Dermis microvascular lymphatic vessel endothelial cell (primary cell): ENCODE data around the gene ENDOG. TPM values are rescaled to one million over a fixed set of nuclear protein-coding genes. Genes with fewer than 3 reads are reported as not detected.
"Not testable (repeated sequence)": the region's sequence is repeated elsewhere in the genome, so short reads cannot be mapped to it uniquely, and the experiment has no call there.

ENCODE experiments used
- DNase-seq, 2 donors: peaks; one replicate each; pipeline versions ENCODE4 v3.0.0 to v3.0.0-alpha.2; 2010; ENCODE audit warnings: low read depth in 2 of 2
- total RNA-seq: library from RNA; depleted of rRNA; stranded (reverse); fragments of >200 nt; gene quantifications from 2 replicates; pipeline ENCODE4 v1.2.1, GENCODE V29; 2014

ENDOG gene
- total RNA-seq, 1 donor from 2014 or later, result 24.6 TPM

GRCh38 chr9:128828719-128829452 lies 10.6 kb downstream of the ENDOG start:
- no peak for DNase-seq

DNA sequence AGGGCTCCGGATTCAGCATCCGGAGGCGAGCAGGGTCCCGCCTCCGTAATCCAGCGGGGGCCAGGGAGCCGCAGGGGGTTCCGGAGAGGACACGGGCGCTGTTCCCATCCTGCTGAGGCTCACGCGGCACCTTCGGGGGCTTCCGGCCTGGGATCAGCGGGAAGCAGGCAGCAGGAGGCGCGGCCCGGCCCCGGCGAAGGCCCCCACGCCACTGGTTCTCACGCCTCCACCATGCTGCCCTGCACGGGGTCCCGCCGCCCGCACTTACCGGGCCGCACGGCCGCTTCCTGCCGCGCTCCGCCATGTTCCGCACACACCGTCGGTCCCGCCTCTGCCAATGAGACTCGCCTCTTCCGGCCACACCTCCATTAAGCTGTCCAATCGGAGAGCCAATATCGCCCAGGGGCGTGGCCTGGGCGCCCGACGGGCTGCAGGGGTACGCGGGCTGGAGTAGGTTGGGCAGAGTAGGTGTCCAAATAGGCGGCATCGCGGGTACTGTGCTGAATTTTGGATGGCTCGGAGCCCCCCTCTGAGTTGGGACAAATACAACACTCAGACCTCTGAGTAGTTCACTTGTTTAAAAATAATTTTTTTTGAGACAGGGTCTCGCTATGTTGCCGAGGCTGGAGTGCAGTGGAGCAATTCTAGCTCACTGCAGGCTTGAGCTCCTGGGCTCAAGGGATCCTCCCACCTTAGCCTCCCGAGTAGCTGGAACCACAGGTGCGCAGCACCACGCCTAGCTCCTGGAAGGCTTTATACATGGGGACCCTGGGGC lies 11.4 kb downstream of the ENDOG start, which contains the start of gene SPOUT1:
Gene SPOUT1, minus strand, starts transcription at position 318 of the 775 bp plus-strand sequence. Its CDS starts 14 bp downstream, at position 304.
- peak; percentile 80 to 90 for DNase-seq

GRCh38 chr9:128833696-128834095 lies 15.4 kb downstream of the ENDOG start:
- no peak for DNase-seq

DNA sequence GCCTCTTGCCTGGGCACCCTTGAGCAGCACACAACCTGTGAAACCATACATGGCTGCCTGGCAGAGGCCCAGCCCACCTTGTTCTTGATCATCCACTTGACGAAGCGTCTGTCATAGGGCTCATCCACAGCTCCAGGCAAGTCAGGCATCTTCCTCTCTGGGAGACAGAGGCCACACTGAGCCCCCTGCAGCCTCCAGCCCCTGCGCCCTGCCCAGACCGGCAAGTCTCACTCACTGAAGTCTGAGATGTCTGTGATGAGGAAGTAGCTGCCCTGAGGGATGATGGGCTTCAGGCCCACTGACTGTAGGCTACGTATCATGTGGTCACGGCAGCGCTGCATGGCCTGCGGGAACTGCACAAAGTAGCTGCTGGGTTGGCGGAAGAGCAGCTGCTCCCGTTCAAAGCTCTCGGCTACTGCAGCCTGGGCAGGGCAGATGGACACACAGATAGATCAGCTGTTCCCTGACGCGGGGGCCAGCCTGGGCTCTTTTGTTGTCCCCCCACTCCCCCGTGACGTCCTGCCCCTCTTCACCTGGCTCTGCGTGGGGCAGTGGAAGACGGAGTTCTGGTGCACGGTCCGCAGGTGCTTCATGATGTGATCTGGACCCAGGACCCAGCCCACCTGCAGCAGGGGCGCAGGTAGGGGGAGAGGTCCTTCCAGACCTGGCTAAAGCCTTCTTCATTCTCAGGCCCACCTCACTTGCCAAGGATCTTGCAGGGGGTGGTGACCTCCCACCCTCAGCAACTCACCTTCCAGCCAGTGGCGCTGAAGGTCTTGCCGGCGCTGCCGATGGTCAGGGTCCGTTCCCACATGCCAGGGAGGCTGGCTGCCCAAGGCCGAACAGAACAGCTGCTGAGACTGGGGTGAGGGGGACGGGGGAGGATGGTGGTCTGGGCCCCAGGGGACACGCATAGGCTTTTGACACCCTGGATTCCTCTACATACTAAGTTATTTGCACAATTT lies 17.2 kb downstream of the ENDOG start:
- DNase-seq, result no peak

DNA sequence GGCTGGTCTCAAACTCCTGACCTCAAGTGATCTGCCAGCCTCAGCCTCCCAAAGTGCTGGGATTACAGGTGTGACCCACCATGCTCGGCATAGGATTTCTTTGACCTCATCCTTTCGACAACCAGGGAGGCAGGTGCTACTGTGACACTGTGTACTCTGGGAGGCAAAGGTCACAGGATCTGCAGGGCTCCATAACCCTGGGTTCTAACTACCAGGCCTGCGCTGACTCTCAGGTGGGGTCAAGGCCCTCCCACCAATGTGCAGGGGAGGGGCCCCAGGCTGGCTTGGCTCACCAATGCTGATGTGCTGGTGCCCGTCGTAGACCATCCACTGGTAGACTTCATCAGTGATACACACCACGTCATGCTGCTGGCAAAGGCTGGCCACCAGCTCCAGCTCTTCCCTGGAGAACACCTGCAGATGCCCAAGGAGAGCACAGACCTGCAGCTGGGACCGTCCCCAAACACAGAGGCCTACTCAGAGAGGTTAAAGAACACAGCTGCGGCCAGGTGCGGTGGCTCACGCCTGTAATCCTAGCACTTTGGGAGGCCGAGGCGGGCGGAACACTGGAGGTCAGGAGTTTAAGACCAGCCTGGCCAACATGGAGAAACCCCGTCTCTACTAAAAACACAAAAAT lies 18.3 kb downstream of the ENDOG start:
- no peak for DNase-seq

GRCh38 chr9:128838338-128838737 lies 20.0 kb downstream of the ENDOG start:
- no peak for DNase-seq

- DNase-seq, result no peak
Observed at GRCh38 chr9:128840524-128840923, 22.2 kb downstream of the ENDOG start.

- DNase-seq, result no peak
Observed at GRCh38 chr9:128841694-128842492, 23.6 kb downstream of the ENDOG start.

GRCh38 chr9:128843171-128843570 lies 24.9 kb downstream of the ENDOG start:
- not testable (repeated sequence) for DNase-seq

GRCh38 chr9:128845186-128845931 lies 27.1 kb downstream of the ENDOG start:
- no peak for DNase-seq

DNA sequence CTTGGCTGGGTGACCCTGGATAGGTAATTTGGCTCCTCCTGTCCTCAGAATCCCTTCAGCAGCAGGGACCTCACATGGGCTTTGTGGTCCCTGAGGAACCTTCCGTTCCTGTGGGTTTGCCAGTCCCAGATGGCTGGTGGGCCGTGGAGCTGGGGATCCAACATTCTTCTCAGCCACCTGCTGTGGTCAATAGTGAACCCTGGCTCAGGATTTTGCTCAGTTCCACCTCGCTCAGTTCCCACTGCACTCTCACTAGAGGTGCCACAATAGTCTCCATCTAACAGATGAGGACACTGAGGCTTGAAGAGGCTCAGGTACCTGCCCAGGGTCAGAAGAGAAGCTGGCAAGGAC lies 28.4 kb downstream of the ENDOG start:
- DNase-seq, result no peak

- no peak for DNase-seq
Observed at GRCh38 chr9:128847803-128848202, 29.5 kb downstream of the ENDOG start.

- not testable (repeated sequence) for DNase-seq
Observed at GRCh38 chr9:128851024-128851423, 32.7 kb downstream of the ENDOG start.

- DNase-seq, result peak; percentile 43 to 59
Observed at GRCh38 chr9:128851779-128852600, 33.7 kb downstream of the ENDOG start.

DNA sequence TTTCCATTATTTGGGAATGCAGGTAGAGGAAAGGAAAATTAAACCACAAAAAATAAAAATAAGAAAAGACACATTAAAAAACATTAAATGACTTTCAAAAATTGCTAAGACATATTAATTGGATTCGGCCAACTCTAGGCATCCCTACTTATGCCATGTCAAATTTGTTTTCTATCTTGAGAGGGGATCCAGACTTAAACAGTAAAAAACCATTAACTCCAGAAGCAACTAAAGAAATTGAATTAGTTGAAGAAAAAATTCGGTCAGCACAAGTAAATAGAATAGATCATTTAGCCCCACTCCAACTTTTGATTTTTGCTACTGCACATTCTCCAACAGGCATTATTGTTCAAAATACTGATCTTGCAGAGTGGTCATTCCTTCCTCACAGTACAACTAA lies 34.3 kb downstream of the ENDOG start:
- DNase-seq, result not testable (repeated sequence)

DNA sequence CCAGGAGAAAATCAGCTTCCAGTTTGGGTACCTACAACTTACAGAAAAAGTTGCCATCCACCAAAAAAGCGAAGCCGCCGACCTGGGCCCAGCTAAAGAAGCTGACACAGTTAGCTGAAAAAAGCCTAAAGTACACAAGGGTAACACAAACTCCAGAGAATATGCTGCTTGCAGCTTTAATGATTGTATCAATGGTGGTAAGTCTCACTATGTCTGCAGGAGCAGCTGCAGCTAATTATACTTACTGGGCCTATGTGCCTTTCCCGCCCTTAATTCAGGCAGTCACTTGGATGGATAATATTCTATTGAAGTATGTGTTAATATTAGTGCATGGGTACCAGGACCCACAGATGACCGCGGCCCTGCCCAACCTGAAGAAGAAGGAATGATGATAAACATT lies 36.2 kb downstream of the ENDOG start:
- DNase-seq, result not testable (repeated sequence)

- DNase-seq, result not testable (repeated sequence)
Observed at GRCh38 chr9:128858476-128858875, 40.2 kb downstream of the ENDOG start.

DNA sequence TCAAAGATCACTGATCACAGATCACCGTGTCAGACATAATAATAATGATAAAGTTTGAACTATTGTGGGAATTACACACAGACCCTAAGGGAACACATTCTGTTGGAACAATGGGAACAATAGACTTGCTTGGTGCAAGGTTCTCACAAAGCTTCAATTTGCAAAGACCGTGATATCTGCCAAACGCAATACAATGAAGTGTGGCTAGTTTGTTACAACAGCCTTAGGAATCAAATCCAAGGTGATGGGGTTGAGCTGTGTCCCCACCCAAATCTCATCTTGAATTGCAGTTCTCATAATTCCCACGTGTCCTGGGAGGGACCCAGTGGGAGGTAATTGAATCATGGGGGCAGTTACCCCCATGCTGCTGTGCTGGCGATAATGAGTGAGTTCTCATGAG lies 42.6 kb downstream of the ENDOG start:
- no peak for DNase-seq

GRCh38 chr9:128861501-128861900 lies 43.2 kb downstream of the ENDOG start:
- no peak for DNase-seq
